Activated CD8-positive, alpha-beta memory T cell treated with anti-CD3 and anti-CD28 coated beads, Interleukin-2, amount 50 U/mL, for 48 hours (primary cell): Measurements from ENCODE around the gene RAB43.
"Not testable (repeated sequence)": the region's sequence is repeated elsewhere in the genome, so short reads cannot be mapped to it uniquely, and the experiment has no call there.

ENCODE experiments used
- DNase-seq: peaks from one replicate; pipeline ENCODE4 v3.0.0-alpha.2; 2020

Gene RAB43

GRCh38 chr3:129121016-129121791, 400 bp downstream of the RAB43 start:
- DNase-seq: peak; percentile 81

DNA sequence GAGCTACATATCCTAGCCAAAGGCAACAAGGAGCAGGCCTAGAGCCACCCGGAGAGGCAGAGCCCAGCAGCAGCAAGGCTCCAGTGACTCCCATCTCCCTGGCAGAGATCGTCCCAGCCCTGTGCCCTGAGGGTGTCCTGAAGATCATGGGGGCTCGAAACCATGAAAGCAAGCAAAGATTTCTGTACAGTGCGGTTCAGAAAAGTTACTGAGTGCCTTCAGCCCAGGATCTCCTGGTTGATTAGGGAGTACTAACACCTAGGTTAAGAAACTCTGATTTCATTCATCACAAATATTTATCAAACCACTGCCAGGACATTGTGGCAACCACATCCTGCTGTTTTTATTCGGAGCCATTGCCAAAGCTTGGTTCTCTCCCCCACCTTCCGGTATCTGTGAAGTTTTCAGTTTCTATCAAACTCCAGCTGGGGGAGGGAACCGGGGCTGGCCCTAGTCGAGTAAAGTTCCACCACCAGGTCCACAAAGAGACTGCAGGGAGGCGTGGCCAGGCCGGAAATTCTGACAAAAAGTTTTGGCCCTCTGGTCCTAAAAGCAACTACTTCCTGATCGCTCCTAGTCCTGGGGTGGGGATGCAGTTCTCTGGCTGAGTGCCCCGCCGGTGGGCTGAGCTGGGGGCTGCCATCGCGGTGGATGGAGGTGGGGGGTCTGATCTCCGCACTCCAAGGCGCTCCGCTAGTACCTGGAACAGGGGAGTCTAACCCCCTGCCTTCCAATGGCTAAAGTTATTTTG, 1.2 kb downstream of the RAB43 start:
- peak; percentile 89 for DNase-seq

DNA sequence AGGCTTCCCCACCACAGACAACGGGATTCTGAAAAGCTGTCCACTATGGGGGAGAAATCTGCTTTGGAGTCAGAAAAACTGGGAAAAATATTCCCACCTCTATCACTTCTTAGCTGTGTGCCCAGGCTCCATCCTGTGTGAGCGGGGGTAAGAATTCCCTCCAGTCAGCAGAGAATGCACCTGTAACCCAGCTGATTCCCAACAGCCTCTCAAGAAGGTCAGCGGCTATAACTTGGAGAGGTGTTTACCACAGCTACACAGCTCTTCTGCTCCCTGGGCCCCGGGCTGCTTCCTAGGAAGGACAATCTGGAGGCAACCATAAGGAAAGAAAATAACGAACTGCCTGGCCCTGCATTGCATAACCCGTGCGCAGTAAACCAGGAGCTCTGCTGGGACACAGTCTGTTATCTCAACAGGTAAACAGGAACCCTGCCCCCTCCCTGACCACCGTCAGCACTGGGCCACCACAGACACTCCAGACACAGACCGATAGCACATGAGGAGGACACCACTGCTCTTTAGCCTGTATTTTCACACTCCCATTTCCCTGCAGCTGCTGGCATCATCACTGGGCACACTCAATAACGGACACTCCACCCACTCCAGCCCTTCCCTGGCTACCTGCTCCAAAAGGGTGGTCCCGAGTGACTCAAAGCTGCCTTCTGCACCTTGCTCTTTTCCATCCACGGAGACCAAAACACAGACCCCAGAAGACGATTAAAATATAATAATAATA, 2.1 kb downstream of the RAB43 start:
- no peak for DNase-seq

DNA sequence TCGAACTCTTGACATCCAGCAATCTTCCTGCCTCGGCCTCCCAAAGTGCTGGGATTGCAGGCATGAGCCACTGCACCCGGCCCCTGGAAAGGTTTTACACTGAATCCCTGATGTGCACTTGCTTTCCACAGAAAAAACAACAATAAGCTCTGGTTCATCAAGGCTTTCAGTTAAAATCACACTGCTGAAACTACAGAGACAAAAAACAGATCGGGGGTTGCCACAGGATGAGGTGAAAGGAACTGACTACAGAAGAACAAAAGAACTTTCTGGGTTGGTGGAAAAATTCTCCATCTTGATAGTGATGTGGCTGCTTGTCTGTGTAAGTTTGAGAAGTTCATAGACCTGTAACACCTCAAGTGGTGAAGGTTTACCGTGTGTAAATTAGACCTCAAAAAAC, 2.9 kb downstream of the RAB43 start:
- no peak for DNase-seq

DNA sequence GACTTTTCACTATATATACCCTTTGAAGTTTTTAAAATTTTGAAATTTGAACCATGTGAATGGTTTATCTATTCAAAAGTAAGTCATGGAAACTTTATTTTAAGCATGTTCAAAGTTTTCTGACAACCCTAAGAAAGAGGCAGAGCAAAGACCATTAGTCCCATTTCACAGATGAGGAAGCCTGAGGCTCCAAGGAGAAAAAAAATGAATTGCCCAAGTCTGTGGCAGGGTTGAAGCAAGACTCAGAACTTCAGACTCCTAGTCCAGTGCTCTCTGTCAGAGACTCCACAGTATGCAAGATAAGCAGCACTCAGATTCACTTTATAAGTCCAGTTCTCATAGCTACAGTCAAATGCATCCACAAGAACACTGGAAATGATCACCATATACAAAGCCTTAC, 4.5 kb downstream of the RAB43 start:
- no peak for DNase-seq

DNA sequence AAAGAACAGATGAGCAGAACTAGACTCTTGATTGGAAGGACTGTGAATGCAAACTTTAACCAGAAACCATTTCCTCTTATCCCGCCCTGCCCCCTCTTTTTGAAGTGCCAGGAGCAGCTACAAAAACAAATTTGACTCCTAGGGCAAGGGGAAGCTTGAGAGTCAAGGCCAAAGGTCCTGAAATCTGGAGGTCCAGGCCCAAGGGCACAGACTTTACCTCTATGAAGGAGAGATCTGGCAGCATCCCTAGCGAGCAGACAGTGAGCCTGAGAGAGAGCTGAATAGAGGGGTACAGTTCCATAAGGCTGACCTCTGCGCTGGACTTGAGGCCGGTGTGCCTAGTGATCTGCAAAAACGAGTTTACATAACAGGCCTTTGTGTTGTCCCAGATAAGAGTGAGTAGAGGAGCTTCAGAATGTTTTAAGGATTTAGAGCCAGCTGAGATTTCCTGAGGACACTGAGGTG, 5.1 kb downstream of the RAB43 start:
- no peak for DNase-seq

DNA sequence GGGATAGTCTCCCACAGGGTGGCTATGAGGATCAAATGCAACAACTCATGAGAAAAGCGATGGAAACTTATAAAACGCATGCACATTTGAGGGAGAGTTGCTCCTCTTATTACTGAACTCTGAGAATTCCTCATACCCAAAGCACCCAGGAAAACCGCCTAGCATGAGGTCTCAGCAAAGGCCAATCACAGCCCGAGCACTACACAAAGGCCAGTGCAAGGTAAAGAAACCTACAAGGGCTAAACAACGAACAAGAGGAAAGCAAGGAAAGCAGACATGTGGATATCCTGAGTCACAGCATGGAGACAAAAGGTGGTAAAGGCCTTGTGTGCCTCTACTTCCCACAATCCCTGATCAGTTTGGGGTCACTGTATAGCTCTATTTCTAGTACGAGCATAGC, 7.1 kb downstream of the RAB43 start:
- no peak for DNase-seq

DNA sequence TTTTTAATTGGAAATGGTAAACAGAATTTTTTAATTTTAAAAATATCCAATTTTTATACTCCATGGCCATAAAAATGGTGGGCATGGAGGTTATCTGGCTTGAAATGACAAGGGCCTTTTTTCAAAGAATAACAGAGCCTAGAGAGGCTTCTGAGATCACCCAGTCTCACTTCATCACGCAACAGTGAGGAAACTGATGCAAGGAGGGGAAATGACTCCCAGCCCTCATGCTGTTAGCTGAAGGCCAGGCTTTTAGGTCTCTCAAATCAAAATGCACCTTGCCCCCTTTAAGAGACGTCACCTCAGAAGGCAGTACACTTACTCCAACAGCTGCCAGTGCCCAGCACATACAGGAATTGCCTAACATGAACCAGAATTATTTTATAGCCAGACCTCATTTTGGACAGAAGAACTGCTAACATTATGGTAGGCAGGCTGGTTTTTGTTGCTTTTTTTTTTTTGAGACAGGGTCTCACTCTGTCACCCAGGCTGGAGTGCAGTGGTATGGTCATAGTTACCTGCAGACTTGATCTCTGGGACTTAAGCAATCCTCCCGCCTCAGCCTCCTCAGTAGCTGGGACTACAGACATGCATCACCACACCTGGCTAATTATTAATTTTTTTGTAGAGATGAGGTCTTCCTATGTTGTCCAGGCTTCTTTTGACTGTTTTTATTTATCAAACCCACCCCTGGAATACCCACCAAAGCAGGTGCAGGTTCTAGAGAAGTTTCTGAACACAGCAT, 9.1 kb downstream of the RAB43 start:
- DNase-seq: no peak

- DNase-seq: not testable (repeated sequence)
Measured at GRCh38 chr3:129111076-129111780, 10.4 kb downstream of the RAB43 start.

DNA sequence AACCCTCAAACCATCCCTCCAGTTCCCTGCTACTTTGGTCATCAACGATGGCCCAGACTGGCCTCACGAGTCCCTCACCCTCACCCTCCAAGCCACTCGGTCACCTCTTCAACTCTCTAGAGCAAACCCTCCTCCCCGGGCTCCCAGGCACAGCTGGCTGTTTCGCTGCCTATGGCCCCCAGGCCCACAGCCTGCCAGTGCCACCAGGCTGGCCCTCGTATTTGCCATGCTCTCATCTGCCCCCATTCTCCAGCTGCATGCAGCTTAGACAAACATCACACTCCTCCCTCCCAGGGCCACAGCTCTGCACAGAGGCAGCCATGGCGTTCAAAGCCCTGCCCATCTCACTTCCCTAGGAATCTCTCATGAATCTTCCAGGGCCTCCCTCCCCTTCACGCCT, 13.8 kb downstream of the RAB43 start:
- no peak for DNase-seq

DNA sequence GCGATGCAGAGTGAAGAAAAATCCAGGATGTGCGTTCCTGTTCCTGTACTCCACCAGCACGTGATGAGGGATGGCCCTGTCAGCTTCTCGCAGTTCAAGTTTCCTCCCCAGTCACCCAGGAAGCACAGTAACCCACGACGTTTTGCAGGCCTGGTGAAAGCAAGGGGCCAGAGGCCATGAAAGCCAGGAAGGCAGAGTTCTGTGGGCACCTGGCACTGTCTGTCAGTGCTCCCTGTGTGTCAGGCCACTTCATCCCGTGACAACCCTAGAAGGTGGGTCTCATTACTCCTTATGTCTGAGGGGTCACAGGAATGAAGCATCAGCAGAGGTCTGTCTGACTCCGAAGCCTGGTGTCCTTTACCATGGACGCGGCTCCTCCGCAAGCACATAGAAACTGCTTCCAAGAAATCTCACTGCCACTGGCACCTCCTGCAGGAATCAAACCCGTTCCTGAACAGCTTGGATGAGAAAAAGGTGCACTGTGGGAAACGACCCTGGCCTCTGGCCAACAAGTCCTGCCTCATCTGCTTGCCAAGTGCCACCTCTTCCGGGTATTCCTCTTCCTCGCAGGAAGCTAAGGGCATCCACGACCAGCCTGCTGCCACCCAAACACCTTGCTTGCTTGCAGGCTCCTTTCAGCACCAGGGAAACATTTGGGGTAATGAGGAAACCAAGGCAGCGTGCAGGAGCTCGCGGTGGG, 14.6 kb downstream of the RAB43 start:
- DNase-seq: no peak

DNA sequence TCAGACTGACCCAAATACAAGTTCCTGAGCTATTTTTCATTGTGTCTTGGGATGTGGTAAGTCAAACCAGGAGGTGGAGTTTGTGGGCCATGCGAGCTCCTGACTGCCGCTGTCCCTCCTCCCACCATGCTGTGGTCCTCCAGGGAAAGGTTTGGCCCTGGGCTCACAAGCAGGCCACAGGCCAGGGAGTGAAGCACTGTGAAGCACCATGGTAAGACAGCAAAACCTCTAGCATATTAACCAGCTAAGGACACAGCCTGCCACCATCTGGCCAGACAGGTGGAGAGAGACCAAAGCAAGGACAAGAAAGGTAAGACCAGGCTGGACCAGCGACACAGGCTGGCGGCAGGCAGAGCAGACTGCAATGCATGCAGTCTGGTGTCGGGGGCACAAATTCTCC, 15.3 kb downstream of the RAB43 start:
- no peak for DNase-seq

DNA sequence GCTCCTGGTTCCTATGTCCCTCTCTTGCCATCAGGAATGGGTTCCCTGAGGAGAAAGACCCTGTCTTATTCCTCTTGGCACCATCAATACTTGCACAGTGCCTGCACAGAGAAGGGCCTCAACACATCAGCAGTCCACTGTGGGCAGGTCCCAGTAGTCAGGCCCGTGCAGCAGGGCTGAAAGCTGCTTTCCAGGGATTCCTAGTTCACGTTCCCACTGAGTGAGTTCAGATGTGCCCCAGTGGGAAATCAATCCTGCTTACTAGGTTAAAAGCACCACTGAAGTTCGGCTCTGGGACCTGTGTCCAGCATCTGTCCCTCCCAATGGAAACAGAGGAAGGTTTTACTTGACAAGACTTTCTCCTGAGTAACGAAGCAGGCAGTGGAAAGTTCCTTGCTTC, 15.7 kb downstream of the RAB43 start:
- no peak for DNase-seq

DNA sequence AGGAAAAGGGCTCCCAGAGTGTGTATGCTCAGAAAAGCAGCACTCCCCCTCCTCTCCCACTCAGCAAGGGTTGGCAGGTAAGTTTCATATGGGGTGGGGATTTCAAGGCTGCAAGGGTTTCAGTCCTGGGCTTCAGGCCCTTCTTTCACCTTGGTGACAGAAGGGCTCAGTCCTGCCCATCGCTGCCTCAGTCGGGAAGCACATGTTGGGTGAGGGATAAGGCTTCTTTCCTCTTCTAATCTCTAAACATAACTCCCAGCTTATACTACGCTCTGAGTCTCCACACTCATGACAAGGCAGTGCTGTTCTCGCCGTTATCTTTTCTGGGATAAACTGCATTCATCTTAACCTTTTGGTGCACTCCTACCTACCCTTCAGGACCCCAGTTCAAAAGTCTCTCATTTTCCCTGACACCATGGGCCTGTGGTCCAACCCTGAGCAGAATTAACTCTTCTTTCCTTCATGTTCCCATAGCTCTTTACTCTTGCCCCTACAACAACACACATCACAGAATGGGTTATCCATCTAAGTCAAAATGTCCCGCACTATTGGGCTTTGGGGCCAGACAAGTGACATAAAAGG, 17.0 kb downstream of the RAB43 start:
- no peak for DNase-seq

DNA sequence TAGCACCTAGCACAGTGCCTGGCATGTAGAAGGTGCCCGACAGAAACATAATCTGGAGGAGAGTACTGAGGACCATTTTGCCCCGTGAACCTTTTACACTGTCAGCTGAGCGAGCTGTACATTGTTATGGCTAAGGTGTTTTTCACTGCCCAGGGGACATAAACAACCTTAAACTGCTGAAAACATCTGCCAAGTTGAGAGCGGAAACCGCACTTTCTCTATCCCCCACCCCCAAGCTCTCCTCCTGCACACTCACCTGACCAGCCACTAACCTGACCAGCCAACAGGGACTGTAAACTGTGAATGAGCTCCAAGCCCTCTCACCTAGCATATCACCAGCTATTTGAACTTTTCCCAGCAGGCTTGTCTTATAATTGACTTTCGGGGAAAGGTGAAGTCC, 17.6 kb downstream of the RAB43 start:
- DNase-seq: no peak

- no peak for DNase-seq
Measured at GRCh38 chr3:129103296-129103695, 18.3 kb downstream of the RAB43 start.

GRCh38 chr3:129101370-129102138, 20.1 kb downstream of the RAB43 start:
- no peak for DNase-seq

DNA sequence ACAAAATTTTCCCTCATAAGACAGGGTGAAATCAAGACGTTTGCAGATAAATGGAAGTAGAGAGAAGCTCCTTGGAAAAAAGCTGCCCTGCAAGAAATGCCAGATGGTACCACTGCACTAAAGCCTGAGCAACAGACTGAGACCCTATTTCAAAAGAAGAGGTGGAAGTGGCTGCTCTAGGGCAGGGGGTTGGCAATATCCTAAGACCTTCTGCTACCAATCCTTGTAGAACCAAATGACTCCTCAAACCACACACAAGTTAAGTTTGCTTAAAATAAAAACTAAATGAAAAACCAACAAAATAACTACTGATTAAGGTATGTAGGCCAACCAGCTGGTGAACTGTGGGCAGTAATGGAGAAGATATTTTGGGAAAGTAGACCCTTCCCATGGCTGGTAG, 21.3 kb downstream of the RAB43 start:
- DNase-seq: no peak

- DNase-seq: no peak
Measured at GRCh38 chr3:129095285-129095684, 26.3 kb downstream of the RAB43 start.

DNA sequence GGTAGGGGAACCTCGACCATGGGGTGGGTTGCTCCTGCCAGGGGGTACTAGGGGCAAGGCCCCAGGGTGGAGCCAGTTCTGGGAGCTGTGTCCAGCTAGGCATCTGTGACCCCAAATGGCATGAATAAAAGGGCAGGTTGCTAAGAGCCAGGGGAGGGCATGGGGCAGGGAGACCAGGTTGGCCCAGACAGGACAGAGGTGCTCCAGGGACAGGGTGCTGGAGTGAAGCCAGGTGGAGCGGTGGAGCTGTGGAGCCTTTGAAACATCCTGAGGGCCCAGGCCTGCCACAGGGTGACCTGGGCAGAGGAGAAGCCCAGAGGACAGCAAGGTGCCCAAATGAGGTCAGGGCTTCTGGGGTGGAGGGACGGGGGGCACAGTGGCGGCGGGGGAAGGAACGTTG, 33.3 kb downstream of the RAB43 start:
- DNase-seq: not testable (repeated sequence)
